K562 (cell line): ENCODE results near the gene TMEM222. TPM values are rescaled to one million over a fixed set of nuclear protein-coding genes. Genes with fewer than 3 reads are reported as not detected.

Experiments
- ATAC-seq: fragments of 200-7000 bp; cut with Tn5 transposase; 3 replicates; pipeline ENCODE4 v1.9.1; 2020; ENCODE audit warnings: moderate library complexity
- BruUV-seq: library from RNA; stranded (reverse); fragments of 400-500 nt; replicated peaks from 2 replicates; lab custom pipeline; 2021; lab: Mats Ljungman, UMichigan
- CTCF ChIA-PET: fragments of 300-600 bp; formaldehyde crosslinking; extraction: SDS; loops from one replicate; lab custom pipeline; 2021; ENCODE audit warnings: low intra/inter-chr PET ratio; lab: Yijun Ruan, JAX
- POLR2A ChIA-PET: fragments of 300-600, 350-650 bp; sonication (Branson Sonifier 250); formaldehyde crosslinking; extraction: SDS; loops from one replicate; lab custom pipeline; 2021; ENCODE audit warnings: antibody characterized with exemption, inconsistent platforms; lab: Yijun Ruan, JAX
- DNase-seq, 4 experiments: peaks; one replicate each; pipeline versions ENCODE4 v3.0.0 to v3.0.0-alpha.2; 2011 to 2018; ENCODE audit warnings: low spot score in 3 of 4, mixed read lengths in 3 of 4; ENCODE audit errors: extremely low read depth in 1 of 4
- FAIRE-seq: peaks from 2 replicates; lab custom pipeline; 2011; peaks lifted over from hg19 to GRCh38; lab: Jason Lieb, UNC
- H2AFZ ChIP-seq: 2 replicates; pipeline ENCODE4 v1.6.0; 2011; ENCODE audit warnings: low read depth, low read length, control low read depth, inconsistent platforms
- H3K27ac ChIP-seq: fragments of 200-600 bp; 3 replicates; pipeline ENCODE4 v1.8.0; 2011; ENCODE audit warnings: low read depth, mild to moderate bottlenecking, control low read depth, inconsistent platforms, low read length, moderate library complexity, mixed read lengths; ENCODE audit errors: extremely low read depth
- H3K27me3 ChIP-seq, 2 experiments: fragments of 300-600 bp in 1 of 2; 2 replicates in 1 of 2; 3 replicates in 1 of 2; pipeline versions ENCODE4 v1.6.0 to v1.8.0; 2011; ENCODE audit warnings: inconsistent platforms in 2 of 2, low read length in 2 of 2, mild to moderate bottlenecking in 1 of 2, mixed read lengths in 1 of 2, moderate library complexity in 1 of 2; ENCODE audit not compliant: control insufficient read depth in 2 of 2, insufficient read depth in 2 of 2
- H3K36me3 ChIP-seq: fragments of 300-600 bp; 3 replicates; pipeline ENCODE4 v1.8.0; 2011; ENCODE audit warnings: mild to moderate bottlenecking, low read length, inconsistent platforms; ENCODE audit not compliant: control insufficient read depth, insufficient read depth
- H3K4me1 ChIP-seq, 2 experiments: fragments of 200-600 bp in 1 of 2; replicated peaks in 1 of 2; 2 replicates in 1 of 2; 3 replicates in 1 of 2; pipeline versions ENCODE4 v1.5.1 to v1.8.0; 2011; ENCODE audit warnings: inconsistent platforms in 2 of 2, low read length in 2 of 2, mild to moderate bottlenecking in 1 of 2, mixed read lengths in 1 of 2, moderate library complexity in 1 of 2; ENCODE audit not compliant: control insufficient read depth in 2 of 2, insufficient read depth in 2 of 2
- H3K4me2 ChIP-seq: 2 replicates; pipeline ENCODE4 v1.6.1; 2011; ENCODE audit warnings: low read length, control low read depth, inconsistent platforms, mixed read lengths; ENCODE audit not compliant: insufficient read depth
- H3K4me3 ChIP-seq: fragments of 200-600 bp; sonication (generic), shearing (Covaris generic); 2 replicates; pipeline ENCODE4 v1.5.1; 2016; ENCODE audit warnings: control low read depth, inconsistent platforms
- H3K79me2 ChIP-seq: fragments of 200-600 bp; 3 replicates; pipeline ENCODE4 v1.8.0; 2011; ENCODE audit warnings: low read length, inconsistent platforms; ENCODE audit not compliant: control insufficient read depth, insufficient read depth
- H3K9ac ChIP-seq, 2 experiments: 2 replicates each; pipeline versions ENCODE4 v1.6.0 to v1.6.1; 2011; ENCODE audit warnings: low read depth in 2 of 2, low read length in 2 of 2, control low read depth in 1 of 2, inconsistent platforms in 1 of 2, mild to moderate bottlenecking in 1 of 2, mixed read lengths in 1 of 2; ENCODE audit not compliant: insufficient read depth in 1 of 2
- H3K9me1 ChIP-seq: one replicate; pipeline ENCODE4 v1.6.0; 2011; ENCODE audit warnings: inconsistent platforms, mild to moderate bottlenecking, low read length, moderate library complexity; ENCODE audit not compliant: control insufficient read depth, insufficient read depth
- H3K9me3 ChIP-seq: replicated peaks from 2 replicates; pipeline ENCODE4 v1.5.1; 2011; ENCODE audit warnings: low read depth, low read length, inconsistent platforms; ENCODE audit not compliant: control insufficient read depth, insufficient read depth
- H4K20me1 ChIP-seq: replicated peaks from 2 replicates; pipeline ENCODE4 v1.6.1; 2011; ENCODE audit warnings: low read length, inconsistent platforms, mixed read lengths; ENCODE audit not compliant: control insufficient read depth, insufficient read depth
- GTF2E2 ChIP-seq: fragments of 200-800 bp; sonication (Bioruptor generic); IDR thresholded peaks from 2 replicates; pipeline ENCODE4 v1.6.1; 2016; ENCODE audit warnings: missing genetic modification characterization, missing compliant biosample characterization
- LCOR ChIP-seq: sonication (generic); formaldehyde crosslinking; IDR thresholded peaks from 2 replicates; pipeline ENCODE4 v1.8.0; 2022; ENCODE audit warnings: mild to moderate bottlenecking, missing genetic modification reagents
- POLR2AphosphoS2 ChIP-seq: IDR thresholded peaks from 2 replicates; pipeline ENCODE4 v1.6.1; 2012; ENCODE audit warnings: low read length, improper control_type of control experiment
- POLR2G ChIP-seq: fragments of 200-400 bp; formaldehyde crosslinking; IDR thresholded peaks from 2 replicates; pipeline ENCODE4 v1.6.1; 2017; ENCODE audit warnings: low read depth, mild to moderate bottlenecking, antibody characterized with exemption, low read length, moderate library complexity
- ZNF699 ChIP-seq: fragments of 250-450 bp; sonication (Bioruptor Pico); IDR thresholded peaks from 2 replicates; pipeline ENCODE4 v1.8.0; 2021; ENCODE audit warnings: mild to moderate bottlenecking, moderate library complexity; ENCODE audit not compliant: insufficient replicate concordance
- WGBS: fragments of 100-300 bp; shearing (Covaris generic); methylation state at CpG from one replicate; pipeline ENCODE4 v1.1.6; 2016; ENCODE audit warnings: low coverage, mixed read lengths; ENCODE audit not compliant: insufficient coverage; ENCODE audit errors: missing lambda C conversion rate; 5-methylcytosine and 5-hydroxymethylcytosine counted together
- in situ Hi-C: fragments of 300-500 bp; cut with MboI; formaldehyde crosslinking; loops from 4 replicates; pipeline ENCODE4 v1.15.0; 2018; ENCODE audit warnings: inconsistent platforms, mixed read lengths
- intact Hi-C: fragments of 100-400 bp; cut with micrococcal nuclease; formaldehyde crosslinking; loops from 2 replicates; pipeline ENCODE4 v1.14.2; 2022
- polyA plus RNA-seq, 8 experiments: library from polyadenylated mRNA; depleted of rRNA in 4 of 8; stranded (reverse) in 5 of 8; unstranded in 3 of 8; fragments of >200 nt; fragmentation: Nextera tagmentation in 2 of 8; fragmentation: Illumina TruSeq in 1 of 8; extraction: Ambion mirVana in 2 of 8; extraction: Trizol in 1 of 8; gene quantifications; 2 replicates each; pipeline versions ENCODE4 v1.2.1 to v1.2.3, GENCODE V29; 2011 to 2014; ENCODE audit warnings: inconsistent platforms in 1 of 8, missing spikeins in 1 of 8
- total RNA-seq, 7 experiments: library from RNA; depleted of rRNA in 6 of 7; stranded (reverse); fragments of >200 nt in 6 of 7; fragmentation: Illumina TruSeq in 2 of 7; extraction: Trizol in 2 of 7; gene quantifications; 2 replicates each; pipeline versions ENCODE4 v1.2.1 to v1.2.3, GENCODE V29; 2011 to 2021; ENCODE audit warnings: low replicate concordance in 1 of 7
- TF ChIP-seq, protein P1 (sequence below): sonication (generic); formaldehyde crosslinking; IDR thresholded peaks from 2 replicates; pipeline ENCODE4 v1.8.1; 2023; ENCODE audit warnings: mild to moderate bottlenecking, missing genetic modification reagents

TMEM222 gene
- total and polyA plus RNA-seq, 9 of the 15 experiments (the other 6 are each of a cell fraction or from before 2014, with no cell fraction given), result 6.9 to 48.0 (median 32.8) TPM

DNA sequence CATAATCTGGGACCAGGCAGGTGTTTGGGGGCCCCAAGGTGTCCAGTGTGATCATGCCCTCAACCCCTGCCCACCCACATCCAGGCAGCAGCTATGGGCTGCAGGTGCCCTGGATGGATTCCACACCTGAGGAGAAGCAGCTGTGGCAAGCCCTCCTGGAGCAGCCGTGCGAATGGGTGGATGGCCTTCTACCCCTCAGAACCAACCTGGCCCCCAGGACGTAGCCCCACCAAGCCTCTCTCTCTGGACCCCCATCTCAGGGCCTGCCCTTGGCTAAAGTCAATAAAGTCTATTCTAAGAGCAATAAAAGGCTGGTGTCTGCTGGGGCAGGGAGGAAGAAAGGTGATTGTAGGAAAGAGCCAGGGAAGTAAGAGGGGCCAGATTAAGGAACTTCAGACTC lies 31.7 kb downstream of the TMEM222 start:
- Histone ChIP-seq H4K20me1 (0 out of 2 replicates have a peak, but pooled peaks cover under 1% of the 10 kb centered on the region), H3K79me2 (no peaks in the 10 kb centered on the region), H3K4me2 (no peak overlapping the region), H3K27ac (no peak overlapping the region), H2AFZ (no peak overlapping the region), H3K4me3 (no peak overlapping the region), H3K27me3 (no peaks in the 10 kb centered on the region), H3K9me1 (no peaks in the 10 kb centered on the region), H3K9ac (peak overlapping the region in 1 of 2 experiments; percentile 56; a peak in 2 of 4 replicates), H3K4me1 (peaks cover 22 to 62% of the 10 kb centered on the region in 2 experiments), H3K9me3 (no peaks in the 10 kb centered on the region), H3K36me3 (peaks cover 12% of the 10 kb centered on the region; the same call in 2 of the 3 replicates)
- no peak for FAIRE-seq
- ATAC-seq, result no peak
- POLR2A ChIA-PET, result interaction anchor here (0.6 to 4.4 kb wide), 9 partner anchors 10 to 54 kb away, joined by 3 to 19 read pairs (median 3); partner anchors contain the start of genes MAP3K6 and SYTL1
- DNase-seq, result no peak
- BruUV-seq, result no TSS peak
- CTCF ChIA-PET, result no interaction called here
- in situ Hi-C loops, result no loop called here
- TF ChIP-seq POLR2AphosphoS2, result no peak
- TF ChIP-seq LCOR, result no peak
- no peak for TF ChIP-seq ZNF699
- no peak for TF ChIP-seq GTF2E2 (tag)
- TF ChIP-seq POLR2G, result 0 out of 2 replicates have a peak, but pooled peaks have one; percentile 2
- TF ChIP-seq, protein P1, sequence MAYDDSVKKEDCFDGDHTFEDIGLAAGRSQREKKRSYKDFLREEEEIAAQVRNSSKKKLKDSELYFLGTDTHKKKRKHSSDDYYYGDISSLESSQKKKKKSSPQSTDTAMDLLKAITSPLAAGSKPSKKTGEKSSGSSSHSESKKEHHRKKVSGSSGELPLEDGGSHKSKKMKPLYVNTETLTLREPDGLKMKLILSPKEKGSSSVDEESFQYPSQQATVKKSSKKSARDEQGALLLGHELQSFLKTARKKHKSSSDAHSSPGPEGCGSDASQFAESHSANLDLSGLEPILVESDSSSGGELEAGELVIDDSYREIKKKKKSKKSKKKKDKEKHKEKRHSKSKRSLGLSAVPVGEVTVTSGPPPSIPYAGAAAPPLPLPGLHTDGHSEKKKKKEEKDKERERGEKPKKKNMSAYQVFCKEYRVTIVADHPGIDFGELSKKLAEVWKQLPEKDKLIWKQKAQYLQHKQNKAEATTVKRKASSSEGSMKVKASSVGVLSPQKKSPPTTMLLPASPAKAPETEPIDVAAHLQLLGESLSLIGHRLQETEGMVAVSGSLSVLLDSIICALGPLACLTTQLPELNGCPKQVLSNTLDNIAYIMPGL (CRISPR knock-in tag), result no peak
- 86% methylated on average over 3 of the region's 3 CpGs for WGBS
- intact Hi-C loops, result no loop called here
